Activated CD8-positive, alpha-beta memory T cell treated with anti-CD3 and anti-CD28 coated beads, Interleukin-2, amount 10 ng/mL, durations not matched to agents 7 days and 5 days (primary cell): ENCODE data around the gene SLMAP. TPM values are rescaled to one million over a fixed set of nuclear protein-coding genes. Genes with fewer than 3 reads are reported as not detected.

Source experiments
- ATAC-seq: fragments of 150-1000 bp; cut with Tn5 transposase; one replicate; pipeline ENCODE4 v1.10.0; 2021; ENCODE audit warnings: moderate library complexity
- CTCF ChIA-PET: fragments of 350-600 bp; sonication (Branson Sonifier 250); formaldehyde crosslinking; loops from one replicate; lab custom pipeline; 2021; ENCODE audit warnings: antibody characterized with exemption; lab: Charles Lee
- DNase-seq: peaks from one replicate; pipeline ENCODE4 v3.0.0-alpha.2; 2020
- H3K27ac Mint-ChIP-seq: one replicate; pipeline ENCODE4 v1.8.0; 2021; ENCODE audit warnings: mild to moderate bottlenecking, mixed read lengths
- H3K27me3 Mint-ChIP-seq: one replicate; pipeline ENCODE4 v1.8.0; 2021; ENCODE audit warnings: mixed read lengths
- H3K36me3 Mint-ChIP-seq: one replicate; pipeline ENCODE4 v1.8.0; 2021; ENCODE audit warnings: mild to moderate bottlenecking, mixed read lengths
- H3K4me1 Mint-ChIP-seq: one replicate; pipeline ENCODE4 v1.8.0; 2021; ENCODE audit warnings: mixed read lengths
- H3K4me3 Mint-ChIP-seq: one replicate; pipeline ENCODE4 v1.8.0; 2021; ENCODE audit warnings: mild to moderate bottlenecking, moderate library complexity, mixed read lengths
- H3K9me3 Mint-ChIP-seq: one replicate; pipeline ENCODE4 v1.8.0; 2022; ENCODE audit warnings: low read depth, mixed read lengths
- total RNA-seq, 2 experiments: library from RNA; stranded (reverse); gene quantifications; one replicate each; pipeline ENCODE4 v1.2.3, GENCODE V29; 2021

Gene SLMAP
- total RNA-seq, 2 experiments from 2014 or later = 57.6 to 69.6 TPM

GRCh38 chr3:57735405-57735804 is 20.7 kb upstream of the SLMAP start:
- H3K36me3 Mint-ChIP-seq = no peaks in the 10 kb centered on the region
- H3K4me1 Mint-ChIP-seq = no peaks in the 10 kb centered on the region
- ATAC-seq (no peak), DNase-seq (no peak)
- no peak overlapping the region for H3K27ac Mint-ChIP-seq
- H3K4me3 Mint-ChIP-seq = no peak overlapping the region
- CTCF ChIA-PET = no interaction called here
- no peaks in the 10 kb centered on the region for H3K9me3 Mint-ChIP-seq
- peaks cover 2% of the 10 kb centered on the region for H3K27me3 Mint-ChIP-seq

GRCh38 chr3:57737840-57738239 is 18.3 kb upstream of the SLMAP start:
- H3K4me3 Mint-ChIP-seq = no peak overlapping the region
- H3K27me3 Mint-ChIP-seq = no peaks in the 10 kb centered on the region
- no peak for ATAC-seq

GRCh38 chr3:57738391-57738790 is 17.7 kb upstream of the SLMAP start:
- no peaks in the 10 kb centered on the region for H3K9me3 Mint-ChIP-seq
- CTCF ChIA-PET = no interaction called here
- ATAC-seq (no peak), DNase-seq (no peak)
- no peak overlapping the region for H3K27ac Mint-ChIP-seq
- H3K4me1 Mint-ChIP-seq = no peaks in the 10 kb centered on the region
- H3K27me3 Mint-ChIP-seq = no peaks in the 10 kb centered on the region
- H3K36me3 Mint-ChIP-seq = no peaks in the 10 kb centered on the region
- no peak overlapping the region for H3K4me3 Mint-ChIP-seq

More at GRCh38 chr3:57737840-57738239, 18.3 kb upstream of the SLMAP start:
- CTCF ChIA-PET = no interaction called here
- H3K9me3 Mint-ChIP-seq = no peaks in the 10 kb centered on the region
- no peak for DNase-seq
- H3K36me3 Mint-ChIP-seq = no peaks in the 10 kb centered on the region
- no peak overlapping the region for H3K27ac Mint-ChIP-seq
- no peaks in the 10 kb centered on the region for H3K4me1 Mint-ChIP-seq

DNA sequence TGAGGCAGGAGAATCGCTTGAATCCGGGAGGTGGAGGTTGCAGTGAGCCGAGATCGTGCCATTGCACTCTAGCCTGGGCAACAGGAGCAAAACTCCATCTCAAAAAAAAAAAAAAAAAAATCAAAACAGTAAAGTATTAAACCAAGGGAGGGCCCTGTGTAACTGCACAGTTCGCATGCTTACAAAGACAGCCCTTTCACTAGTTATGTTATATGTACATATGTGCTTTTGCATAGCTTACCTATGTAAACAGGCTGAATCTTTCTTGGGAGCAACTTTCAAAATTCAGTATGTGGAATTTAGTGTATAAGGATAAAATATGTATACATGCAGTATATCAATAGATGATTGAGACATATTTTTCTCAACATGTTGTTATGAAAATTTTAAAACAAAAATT is 16.1 kb upstream of the SLMAP start:
- no peaks in the 10 kb centered on the region for H3K36me3 Mint-ChIP-seq
- H3K4me1 Mint-ChIP-seq = no peaks in the 10 kb centered on the region
- no peak overlapping the region for H3K27ac Mint-ChIP-seq
- H3K9me3 Mint-ChIP-seq = no peaks in the 10 kb centered on the region
- DNase-seq (no peak), ATAC-seq (no peak)
- H3K4me3 Mint-ChIP-seq = no peak overlapping the region
- CTCF ChIA-PET = no interaction called here
- H3K27me3 Mint-ChIP-seq = no peaks in the 10 kb centered on the region

- H3K4me1 Mint-ChIP-seq = no peaks in the 10 kb centered on the region
- ATAC-seq = no peak
- CTCF ChIA-PET = no interaction called here
- H3K9me3 Mint-ChIP-seq = no peaks in the 10 kb centered on the region
- H3K27ac Mint-ChIP-seq = no peak overlapping the region
- no peak for DNase-seq
- no peaks in the 10 kb centered on the region for H3K36me3 Mint-ChIP-seq
- H3K27me3 Mint-ChIP-seq = no peaks in the 10 kb centered on the region
- H3K4me3 Mint-ChIP-seq = no peak overlapping the region
Observed at GRCh38 chr3:57743496-57743895, 12.6 kb upstream of the SLMAP start.

- no peak overlapping the region for H3K27ac Mint-ChIP-seq
- ATAC-seq (no peak), DNase-seq (no peak)
- peaks cover 2% of the 10 kb centered on the region for H3K4me1 Mint-ChIP-seq
- H3K27me3 Mint-ChIP-seq = no peaks in the 10 kb centered on the region
- CTCF ChIA-PET = no interaction called here
- no peaks in the 10 kb centered on the region for H3K9me3 Mint-ChIP-seq
- H3K36me3 Mint-ChIP-seq = no peaks in the 10 kb centered on the region
- H3K4me3 Mint-ChIP-seq = no peak overlapping the region
Observed at GRCh38 chr3:57745101-57745500, 11.0 kb upstream of the SLMAP start.

- Mint-ChIP-seq H3K4me1 (peaks cover 2% of the 10 kb centered on the region), H3K27me3 (no peaks in the 10 kb centered on the region), H3K36me3 (no peaks in the 10 kb centered on the region), H3K27ac (no peak overlapping the region), H3K4me3 (no peak overlapping the region), H3K9me3 (no peaks in the 10 kb centered on the region)
- DNase-seq = no peak
- CTCF ChIA-PET = no interaction called here
- no peak for ATAC-seq
Observed at GRCh38 chr3:57746156-57747010, 9.7 kb upstream of the SLMAP start.

- no peaks in the 10 kb centered on the region for H3K9me3 Mint-ChIP-seq
- H3K36me3 Mint-ChIP-seq = no peaks in the 10 kb centered on the region
- peaks cover 3% of the 10 kb centered on the region for H3K4me1 Mint-ChIP-seq
- CTCF ChIA-PET = no interaction called here
- no peak for ATAC-seq
- no peak for DNase-seq
- H3K4me3 Mint-ChIP-seq = no peak overlapping the region
- H3K27ac Mint-ChIP-seq = no peak overlapping the region
- peaks cover 3% of the 10 kb centered on the region for H3K27me3 Mint-ChIP-seq
Observed at GRCh38 chr3:57749542-57749941, 6.6 kb upstream of the SLMAP start.

DNA sequence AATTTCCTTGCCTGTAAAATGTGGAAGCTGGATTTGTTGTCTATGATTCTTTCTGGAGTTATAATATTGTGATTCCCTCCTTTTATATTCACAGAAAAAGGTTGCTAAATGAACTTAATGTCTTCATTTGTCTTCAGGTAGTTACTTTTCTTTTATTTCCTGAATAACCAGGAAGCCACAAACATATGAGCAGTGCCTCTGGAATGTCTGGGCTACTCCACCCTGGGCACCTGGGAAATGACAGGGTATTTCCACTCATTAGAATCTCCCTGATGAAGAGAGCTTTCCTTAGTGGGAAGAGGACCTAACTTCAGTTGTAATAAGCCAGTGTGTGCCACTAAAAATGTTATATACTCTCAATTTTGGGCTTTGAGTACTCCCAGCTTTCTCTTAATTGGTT is 3.8 kb upstream of the SLMAP start:
- Mint-ChIP-seq H3K9me3 (no peaks in the 10 kb centered on the region), H3K4me1 (peaks cover 12% of the 10 kb centered on the region), H3K36me3 (peaks cover 7% of the 10 kb centered on the region), H3K27ac (no peak overlapping the region), H3K27me3 (peaks cover 3% of the 10 kb centered on the region), H3K4me3 (no peak overlapping the region)
- DNase-seq (no peak), ATAC-seq (no peak)
- CTCF ChIA-PET = interaction anchor here (2.4 kb wide), 1 partner anchor 156 kb away, joined by 6 read pairs; no protein-coding TSS in a partner anchor

DNA sequence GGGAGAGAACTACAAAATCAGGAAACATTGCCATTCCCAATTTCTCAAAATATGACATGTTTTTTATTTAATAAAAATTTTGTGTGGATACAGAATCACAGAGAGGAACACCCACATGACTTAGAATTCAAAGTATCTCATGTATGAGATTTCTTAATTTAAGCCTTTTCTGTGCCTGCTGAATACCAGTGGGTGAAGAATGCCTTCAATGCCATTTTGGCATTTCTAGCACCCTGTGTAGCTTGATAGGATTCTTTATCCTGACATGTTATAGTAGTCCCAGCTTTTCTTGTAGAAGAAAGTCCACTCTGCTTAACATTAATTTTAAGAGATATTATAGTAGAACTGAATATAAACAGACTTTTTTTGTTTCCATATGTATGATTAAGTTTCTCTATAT is 3.1 kb upstream of the SLMAP start:
- Mint-ChIP-seq H3K36me3 (peaks cover 14% of the 10 kb centered on the region), H3K27ac (no peak overlapping the region), H3K27me3 (peaks cover 3% of the 10 kb centered on the region), H3K4me3 (no peak overlapping the region), H3K9me3 (no peaks in the 10 kb centered on the region), H3K4me1 (peaks cover 19% of the 10 kb centered on the region)
- no peak for DNase-seq
- ATAC-seq = no peak
- CTCF ChIA-PET = interaction anchor here (2.4 kb wide), 1 partner anchor 157 kb away, joined by 6 read pairs; no protein-coding TSS in a partner anchor

GRCh38 chr3:57755368-57755675 is 787 bp upstream of the SLMAP start:
- Mint-ChIP-seq H3K4me1 (peaks cover 36% of the 10 kb centered on the region), H3K4me3 (peak overlapping the region; percentile 94), H3K27me3 (peaks cover 3% of the 10 kb centered on the region), H3K27ac (peak overlapping the region; percentile 95), H3K36me3 (peaks cover 25% of the 10 kb centered on the region), H3K9me3 (no peaks in the 10 kb centered on the region)
- ATAC-seq (no peak), DNase-seq (no peak)
- CTCF ChIA-PET = interaction anchor here (1.2 to 1.4 kb wide), 4 partner anchors 15 to 158 kb away, joined by 4 to 8 read pairs (median 6); partner anchors contain the start of genes ARF4 and DENND6A

DNA sequence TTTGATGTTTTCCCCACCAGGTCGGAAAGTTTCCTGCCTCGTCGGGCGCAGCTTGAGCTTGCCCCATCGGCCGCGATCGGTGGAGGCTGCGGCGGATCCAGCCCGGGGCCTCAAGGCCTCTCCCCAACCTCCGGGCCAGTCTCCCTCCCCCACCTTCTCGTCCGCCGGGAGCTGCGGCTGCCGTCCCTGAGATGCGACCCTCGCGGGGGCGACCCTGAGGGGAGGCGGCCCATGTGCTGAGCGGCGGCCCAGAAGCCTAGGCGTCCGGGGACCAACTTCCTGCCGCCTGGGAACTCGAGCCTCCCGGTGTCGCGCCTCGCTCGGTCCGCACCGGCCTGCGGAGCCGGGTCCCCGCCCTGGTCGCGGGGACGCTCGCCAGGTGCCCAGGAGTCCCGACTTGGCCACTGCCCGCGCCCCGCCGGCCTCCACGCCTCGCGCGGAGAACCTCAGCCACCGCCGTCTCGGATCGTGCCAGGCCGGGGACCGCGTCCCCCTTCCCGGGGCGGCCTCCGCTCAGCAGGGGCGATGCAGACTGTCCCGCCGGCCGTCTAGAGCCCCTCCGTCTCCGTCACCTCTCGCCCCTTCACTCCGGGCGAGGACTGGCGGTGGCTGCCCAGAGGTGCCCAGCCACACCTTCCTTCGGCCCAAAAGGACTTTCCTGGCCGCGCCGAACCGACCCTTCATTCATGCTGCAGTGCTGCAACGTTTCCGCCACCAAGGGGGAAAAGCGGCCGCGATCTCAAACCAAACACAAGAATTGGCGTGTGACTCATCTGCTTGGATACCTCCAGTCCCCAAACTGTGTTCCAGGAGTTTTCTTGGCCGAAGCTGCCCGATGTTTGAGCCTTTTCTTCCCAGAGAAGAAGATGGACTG is 656 bp downstream of the SLMAP start:
- no peaks in the 10 kb centered on the region for H3K9me3 Mint-ChIP-seq
- CTCF ChIA-PET = interaction anchor here (1.2 to 1.4 kb wide), 4 partner anchors 14 to 160 kb away, joined by 4 to 8 read pairs (median 6); partner anchors contain the start of genes ARF4 and DENND6A
- H3K27me3 Mint-ChIP-seq = peaks cover 3% of the 10 kb centered on the region
- peaks cover 44% of the 10 kb centered on the region for H3K4me1 Mint-ChIP-seq
- H3K27ac Mint-ChIP-seq = peak overlapping the region; percentile 95
- ATAC-seq = peak; percentile 38
- H3K36me3 Mint-ChIP-seq = peaks cover 30% of the 10 kb centered on the region
- peak; percentile 68 for DNase-seq
- peak overlapping the region; percentile 94 for H3K4me3 Mint-ChIP-seq

DNA sequence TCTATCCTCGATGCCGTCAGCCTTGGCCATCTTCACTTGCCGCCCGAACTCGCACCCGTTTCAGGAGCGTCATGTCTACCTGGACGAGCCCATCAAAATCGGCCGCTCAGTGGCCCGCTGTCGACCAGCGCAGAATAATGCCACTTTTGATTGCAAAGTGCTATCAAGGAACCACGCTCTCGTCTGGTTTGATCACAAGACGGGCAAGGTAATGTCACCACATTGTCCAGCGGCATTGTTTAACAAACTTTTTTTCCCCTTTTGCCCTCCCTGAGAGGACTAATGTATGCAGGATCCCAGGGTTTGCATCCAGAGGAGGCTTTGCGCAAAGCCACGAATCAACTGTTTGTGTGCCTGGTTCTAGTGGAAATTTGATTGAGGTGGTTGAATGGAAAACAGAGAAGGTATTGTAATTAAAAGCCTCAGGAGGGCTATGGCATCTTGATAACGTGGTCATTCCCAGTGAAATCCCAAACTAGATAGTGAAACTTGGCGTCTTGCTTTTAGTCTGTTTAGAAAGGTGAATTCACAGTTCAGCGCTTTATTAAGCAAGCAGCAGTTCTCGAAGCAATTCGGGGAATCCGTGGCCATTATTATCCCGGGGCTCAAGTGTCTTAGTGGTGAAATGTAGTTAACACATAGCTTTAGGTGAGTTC is 1.7 kb downstream of the SLMAP start:
- CTCF ChIA-PET = no interaction called here
- peaks cover 32% of the 10 kb centered on the region for H3K36me3 Mint-ChIP-seq
- peak overlapping the region; percentile 94 for H3K4me3 Mint-ChIP-seq
- peak overlapping the region; percentile 87 for H3K27ac Mint-ChIP-seq
- H3K27me3 Mint-ChIP-seq = peaks cover 3% of the 10 kb centered on the region
- peaks cover 46% of the 10 kb centered on the region for H3K4me1 Mint-ChIP-seq
- ATAC-seq = no peak
- DNase-seq = peak; percentile 40
- no peaks in the 10 kb centered on the region for H3K9me3 Mint-ChIP-seq
